OCI-LY3 (cell line): Measurements from ENCODE around the gene CADM4.

Source experiments
- CTCF ChIP-seq: fragments of 200-600, 300-600 bp; sonication (generic); IDR thresholded peaks from 2 replicates; pipeline ENCODE4 v1.5.1; 2014; ENCODE audit warnings: antibody characterized with exemption, low read length, low read depth
- EZH2phosphoT487 ChIP-seq: fragments of 200-600 bp; shearing (Covaris generic); IDR thresholded peaks from 2 replicates; pipeline ENCODE4 v1.6.1; 2018; ENCODE audit warnings: antibody characterized with exemption, mixed run types, low read depth

DNA sequence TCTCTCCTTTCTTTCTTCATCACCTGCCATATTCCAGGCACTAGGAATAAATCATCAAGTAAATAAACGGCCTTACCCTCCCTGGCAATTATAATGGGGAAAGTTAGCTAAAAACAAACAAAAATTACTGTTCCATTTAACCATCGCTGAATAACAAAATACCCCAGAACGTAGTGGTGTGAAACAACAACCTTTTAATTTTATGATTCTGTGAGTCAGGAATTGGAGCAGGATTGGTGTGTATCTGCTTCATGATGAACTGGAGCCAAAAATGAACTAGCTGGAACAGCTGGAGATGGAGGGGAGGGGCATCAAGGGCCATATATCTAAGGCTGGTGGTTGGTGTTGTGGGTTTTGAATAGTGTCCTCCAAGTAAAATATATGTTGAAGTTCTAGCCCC lies 3.7 kb upstream of the CADM4 start:
- no peak for TF ChIP-seq CTCF
- no peak for TF ChIP-seq EZH2phosphoT487
